Measurements from ENCODE around the gene ACYP2. TPM values are rescaled to one million over a fixed set of nuclear protein-coding genes. Genes with fewer than 3 reads are reported as not detected.

The ACYP2 gene
- total RNA-seq, 1 donor from 2014 or later, result 5.9 TPM

DNA sequence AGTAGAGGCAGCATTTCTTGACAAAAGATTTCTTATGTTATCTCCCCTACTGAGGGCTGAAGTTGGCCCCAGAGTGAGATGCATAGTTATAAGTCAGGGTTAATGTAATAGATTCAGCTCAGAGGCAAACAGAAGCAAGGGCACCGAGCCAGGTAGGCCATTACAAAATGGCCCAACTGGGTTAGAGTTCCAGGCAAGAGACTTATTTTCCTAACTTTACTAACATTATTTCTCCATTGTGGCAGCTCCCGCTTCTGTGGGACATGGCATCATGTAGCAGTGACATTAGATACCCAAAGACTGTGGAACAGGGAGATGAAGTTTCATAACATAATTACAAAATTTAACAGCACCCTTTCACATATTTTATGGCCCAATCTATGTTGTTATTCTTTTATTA lies 113.5 kb downstream of the ACYP2 start:
- TF ChIP-seq, protein P1, sequence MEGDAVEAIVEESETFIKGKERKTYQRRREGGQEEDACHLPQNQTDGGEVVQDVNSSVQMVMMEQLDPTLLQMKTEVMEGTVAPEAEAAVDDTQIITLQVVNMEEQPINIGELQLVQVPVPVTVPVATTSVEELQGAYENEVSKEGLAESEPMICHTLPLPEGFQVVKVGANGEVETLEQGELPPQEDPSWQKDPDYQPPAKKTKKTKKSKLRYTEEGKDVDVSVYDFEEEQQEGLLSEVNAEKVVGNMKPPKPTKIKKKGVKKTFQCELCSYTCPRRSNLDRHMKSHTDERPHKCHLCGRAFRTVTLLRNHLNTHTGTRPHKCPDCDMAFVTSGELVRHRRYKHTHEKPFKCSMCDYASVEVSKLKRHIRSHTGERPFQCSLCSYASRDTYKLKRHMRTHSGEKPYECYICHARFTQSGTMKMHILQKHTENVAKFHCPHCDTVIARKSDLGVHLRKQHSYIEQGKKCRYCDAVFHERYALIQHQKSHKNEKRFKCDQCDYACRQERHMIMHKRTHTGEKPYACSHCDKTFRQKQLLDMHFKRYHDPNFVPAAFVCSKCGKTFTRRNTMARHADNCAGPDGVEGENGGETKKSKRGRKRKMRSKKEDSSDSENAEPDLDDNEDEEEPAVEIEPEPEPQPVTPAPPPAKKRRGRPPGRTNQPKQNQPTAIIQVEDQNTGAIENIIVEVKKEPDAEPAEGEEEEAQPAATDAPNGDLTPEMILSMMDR (conservative IDR thresholded peaks at IDR 0.05), result no peak
- no peak for DNase-seq (ENCODE audit: low read depth, low spot score)
- H3K27ac Mint-ChIP-seq (ENCODE audit: unreplicated experiment), result no peak overlapping the region

GRCh38 chr2:54233832-54234649 lies 118.6 kb downstream of the ACYP2 start:
- H3K27ac Mint-ChIP-seq (ENCODE audit: unreplicated experiment), result no peak overlapping the region
- no peak overlapping the region for H3K4me3 Mint-ChIP-seq
- H3K36me3 Mint-ChIP-seq (ENCODE audit: low read depth), result peaks cover 7% of the 10 kb centered on the region
- no peak for DNase-seq (ENCODE audit: low read depth, low spot score)
- no peaks in the 10 kb centered on the region for H3K27me3 Mint-ChIP-seq (ENCODE audit: low read depth)
- TF ChIP-seq, protein P1 (conservative IDR thresholded peaks at IDR 0.05), result no peak
- no peaks in the 10 kb centered on the region for H3K4me1 Mint-ChIP-seq
- H3K9me3 Mint-ChIP-seq, result peaks cover 11% of the 10 kb centered on the region

More for the DNA sequence above, 113.5 kb downstream of the ACYP2 start:
- Mint-ChIP-seq H3K27me3 (ENCODE audit: low read depth) (no peaks in the 10 kb centered on the region), H3K36me3 (ENCODE audit: low read depth) (peaks cover 3% of the 10 kb centered on the region), H3K9me3 (peaks cover 3% of the 10 kb centered on the region), H3K4me3 (no peak overlapping the region), H3K4me1 (peaks cover 9% of the 10 kb centered on the region)

DNA sequence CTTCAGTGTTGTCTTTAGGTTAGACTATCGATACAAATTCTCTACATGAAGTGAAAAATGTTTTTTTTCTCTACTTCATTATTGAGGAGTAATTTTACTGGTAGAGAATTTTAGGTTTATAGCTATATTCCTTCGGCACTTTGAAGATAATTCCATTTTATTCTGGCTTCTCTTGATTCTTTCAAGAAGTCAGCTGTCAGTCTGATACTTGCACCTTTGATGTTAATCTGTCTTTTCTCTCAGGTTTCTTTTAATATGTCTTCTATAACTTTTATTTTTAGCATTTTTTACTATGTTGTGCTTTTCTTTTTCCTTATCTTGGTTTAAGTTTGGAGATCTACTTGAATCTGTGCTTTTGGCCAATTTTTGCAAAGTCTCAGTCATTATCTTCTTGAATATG lies 122.0 kb downstream of the ACYP2 start:
- Mint-ChIP-seq H3K4me1 (no peaks in the 10 kb centered on the region), H3K27ac (ENCODE audit: unreplicated experiment) (no peak overlapping the region), H3K27me3 (ENCODE audit: low read depth) (no peaks in the 10 kb centered on the region), H3K4me3 (no peak overlapping the region), H3K9me3 (peaks cover 11% of the 10 kb centered on the region), H3K36me3 (ENCODE audit: low read depth) (peaks cover 7% of the 10 kb centered on the region)
- TF ChIP-seq, protein P1 (conservative IDR thresholded peaks at IDR 0.05), result no peak
- DNase-seq (ENCODE audit: low read depth, low spot score), result no peak

DNA sequence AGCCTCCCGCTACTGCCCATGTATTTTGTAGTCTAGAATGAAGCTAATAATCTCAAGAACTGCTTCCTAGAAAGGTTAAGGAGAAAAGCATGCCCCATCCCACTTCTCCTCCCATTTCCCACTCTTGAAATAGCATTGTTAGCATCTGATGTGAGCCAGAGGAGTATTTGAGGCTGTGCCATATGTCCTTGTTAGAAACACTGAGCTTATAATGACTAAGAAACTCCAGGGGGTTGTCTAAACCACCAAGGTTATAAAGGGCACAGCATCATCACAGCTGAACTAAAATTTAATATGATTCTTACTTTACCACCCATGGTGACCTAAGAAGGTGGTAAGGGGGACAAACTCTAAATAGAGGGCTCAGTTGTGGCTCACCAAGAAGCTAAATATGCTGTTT lies 124.0 kb downstream of the ACYP2 start:
- H3K36me3 Mint-ChIP-seq (ENCODE audit: low read depth), result peaks cover 5% of the 10 kb centered on the region
- TF ChIP-seq, protein P1 (conservative IDR thresholded peaks at IDR 0.05), result no peak
- no peak for DNase-seq (ENCODE audit: low read depth, low spot score)

DNA sequence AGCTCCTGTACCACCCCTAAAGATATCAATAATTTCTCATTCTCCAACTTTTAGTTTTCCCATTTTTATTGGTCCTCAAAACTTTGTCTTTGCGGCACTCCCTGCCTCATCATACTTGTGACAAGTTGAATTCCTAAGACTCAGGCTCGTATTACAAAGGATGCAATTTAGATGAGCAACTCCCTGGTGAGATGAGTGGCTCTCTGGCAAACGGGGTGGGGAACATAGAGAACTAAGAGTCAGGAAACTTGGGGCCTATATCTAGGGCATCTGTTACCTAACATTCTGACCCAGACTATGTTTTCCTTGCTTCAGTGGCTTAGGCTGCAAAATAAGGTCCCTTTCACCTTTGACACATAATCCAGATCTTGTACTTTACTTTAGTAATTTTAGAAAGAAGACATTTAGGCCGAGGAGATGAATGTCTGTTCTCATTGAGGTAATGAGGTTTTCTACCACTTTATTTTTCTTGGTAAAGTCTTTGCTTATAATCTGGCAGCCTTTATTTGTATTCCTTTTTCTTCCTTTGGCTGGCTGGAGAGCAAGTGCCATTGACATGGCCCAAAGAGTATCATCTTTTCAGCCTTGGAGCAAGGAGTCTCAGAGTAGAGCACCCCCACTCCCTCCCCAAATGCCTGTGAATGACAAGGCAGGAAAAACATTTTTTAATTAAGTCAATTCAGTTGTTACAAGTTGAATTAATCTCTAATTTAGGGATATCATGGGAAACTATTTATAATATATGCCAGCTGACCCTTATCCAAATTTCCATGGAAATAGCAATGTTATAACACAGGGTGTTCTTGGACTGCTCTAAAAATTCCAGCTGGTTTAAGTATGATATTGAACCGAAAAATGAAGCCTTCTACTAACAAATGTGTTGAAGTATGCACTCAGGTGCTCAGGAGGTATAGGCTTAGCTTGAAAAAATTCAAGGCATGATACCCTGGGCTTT lies 125.4 kb downstream of the ACYP2 start:
- TF ChIP-seq, protein P1 (conservative IDR thresholded peaks at IDR 0.05), result no peak
- Mint-ChIP-seq H3K36me3 (ENCODE audit: low read depth) (peaks cover 5% of the 10 kb centered on the region), H3K27ac (ENCODE audit: unreplicated experiment) (peak overlapping the region; percentile 67), H3K4me1 (no peaks in the 10 kb centered on the region), H3K9me3 (peaks cover 7% of the 10 kb centered on the region), H3K4me3 (no peak overlapping the region), H3K27me3 (ENCODE audit: low read depth) (no peaks in the 10 kb centered on the region)
- DNase-seq (ENCODE audit: low read depth, low spot score), result no peak

More for the DNA sequence above, 124.0 kb downstream of the ACYP2 start:
- no peaks in the 10 kb centered on the region for H3K27me3 Mint-ChIP-seq (ENCODE audit: low read depth)
- H3K9me3 Mint-ChIP-seq, result peaks cover 8% of the 10 kb centered on the region
- H3K4me3 Mint-ChIP-seq, result no peak overlapping the region
- H3K4me1 Mint-ChIP-seq, result no peaks in the 10 kb centered on the region
- H3K27ac Mint-ChIP-seq (ENCODE audit: unreplicated experiment), result no peak overlapping the region

Measured in neural crest cell (in vitro differentiated cells).